ENCODE measurements around the gene CRYBG2.
"Not testable (repeated sequence)": the region's sequence is repeated elsewhere in the genome, so short reads cannot be mapped to it uniquely, and the experiment has no call there.

The CRYBG2 gene

DNA sequence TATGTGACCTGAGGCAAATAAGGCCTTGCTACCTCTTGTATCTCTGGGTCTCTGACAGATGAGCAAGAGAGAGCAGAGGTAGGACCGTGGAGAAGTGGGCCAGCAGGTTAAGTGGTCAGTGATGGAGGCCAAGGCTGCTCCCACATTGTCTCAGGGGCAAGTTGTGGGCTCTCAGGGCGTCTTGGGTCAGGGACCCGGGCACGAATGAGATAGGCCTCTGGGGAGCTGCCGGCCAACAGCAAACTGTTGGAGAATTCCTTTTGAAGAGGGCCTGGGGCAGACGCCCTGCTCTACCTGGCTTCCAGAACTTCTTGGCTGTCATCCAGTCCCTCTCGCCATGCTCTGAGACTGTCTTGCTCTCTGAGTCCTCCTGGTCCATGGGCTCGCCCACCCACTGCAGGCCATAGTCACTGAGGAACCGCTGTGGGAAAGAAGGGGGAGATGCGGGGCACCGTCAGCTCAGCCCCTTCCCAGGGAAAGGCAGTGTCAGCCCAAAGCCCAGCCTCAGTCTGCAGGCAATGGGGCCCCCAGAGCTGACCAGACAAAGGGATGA lies 59.9 kb downstream of the CRYBG2 start:
- Histone ChIP-seq H3K9me3 (ENCODE audit: insufficient read depth, low read length, severe bottlenecking) (no peaks in the 10 kb centered on the region), H4K20me1 (ENCODE audit: insufficient read depth, low read length) (no peaks in the 10 kb centered on the region), H3K4me3 (ENCODE audit: low read depth in 1 of 2, low read length in 2 of 2) (no peak overlapping the region), H3K4me2 (ENCODE audit: insufficient read depth, low read length) (no peak overlapping the region), H2AFZ (ENCODE audit: low read depth, low read length) (no peak overlapping the region), H3K4me1 (ENCODE audit: insufficient read depth, low read length) (peaks cover 32% of the 10 kb centered on the region), H3K27me3 (ENCODE audit: insufficient read depth, low read length, poor library complexity) (no peaks in the 10 kb centered on the region), H3K79me2 (ENCODE audit: insufficient read depth, low read length) (no peaks in the 10 kb centered on the region), H3K9ac (ENCODE audit: low read depth, low read length) (no peak overlapping the region), H3K36me3 (ENCODE audit: insufficient read depth, low read length) (no peaks in the 10 kb centered on the region), H3K27ac (ENCODE audit: low read length) (no peak overlapping the region)
- no peak for DNase-seq
- ATAC-seq (ENCODE audit: insufficient read depth, low read depth), result no peak
- TF ChIP-seq, protein P1, sequence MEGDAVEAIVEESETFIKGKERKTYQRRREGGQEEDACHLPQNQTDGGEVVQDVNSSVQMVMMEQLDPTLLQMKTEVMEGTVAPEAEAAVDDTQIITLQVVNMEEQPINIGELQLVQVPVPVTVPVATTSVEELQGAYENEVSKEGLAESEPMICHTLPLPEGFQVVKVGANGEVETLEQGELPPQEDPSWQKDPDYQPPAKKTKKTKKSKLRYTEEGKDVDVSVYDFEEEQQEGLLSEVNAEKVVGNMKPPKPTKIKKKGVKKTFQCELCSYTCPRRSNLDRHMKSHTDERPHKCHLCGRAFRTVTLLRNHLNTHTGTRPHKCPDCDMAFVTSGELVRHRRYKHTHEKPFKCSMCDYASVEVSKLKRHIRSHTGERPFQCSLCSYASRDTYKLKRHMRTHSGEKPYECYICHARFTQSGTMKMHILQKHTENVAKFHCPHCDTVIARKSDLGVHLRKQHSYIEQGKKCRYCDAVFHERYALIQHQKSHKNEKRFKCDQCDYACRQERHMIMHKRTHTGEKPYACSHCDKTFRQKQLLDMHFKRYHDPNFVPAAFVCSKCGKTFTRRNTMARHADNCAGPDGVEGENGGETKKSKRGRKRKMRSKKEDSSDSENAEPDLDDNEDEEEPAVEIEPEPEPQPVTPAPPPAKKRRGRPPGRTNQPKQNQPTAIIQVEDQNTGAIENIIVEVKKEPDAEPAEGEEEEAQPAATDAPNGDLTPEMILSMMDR (IDR thresholded peaks at IDR 0.05; ENCODE audit: borderline replicate concordance, extremely low read depth, low read length, poor library complexity, severe bottlenecking), result no peak
- no peak for TF ChIP-seq EZH2 (IDR thresholded peaks at IDR 0.05; ENCODE audit: borderline replicate concordance, low read depth, low read length, severe bottlenecking)

DNA sequence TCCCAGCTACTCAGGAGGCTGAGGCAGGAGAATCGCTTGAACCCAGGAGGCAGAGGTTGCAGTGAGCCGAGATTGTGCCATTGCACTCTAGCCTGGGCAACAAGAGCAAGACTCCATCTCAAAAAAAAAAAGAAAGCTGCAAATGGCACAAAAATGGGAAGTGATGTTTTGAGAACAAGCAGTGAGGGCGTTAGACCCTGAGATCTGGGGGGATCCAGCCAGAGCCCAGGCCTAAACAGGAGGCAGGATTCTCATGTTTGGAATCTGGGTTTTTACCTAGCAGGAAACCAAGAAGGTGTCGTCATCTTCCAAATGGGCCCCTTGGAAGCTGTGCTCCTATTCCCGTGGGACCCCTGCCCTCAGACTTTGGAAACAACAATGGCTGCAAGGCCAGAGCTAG lies 61.2 kb downstream of the CRYBG2 start:
- H4K20me1 ChIP-seq (ENCODE audit: insufficient read depth, low read length); H3K27ac ChIP-seq (ENCODE audit: low read length); H3K9ac ChIP-seq (ENCODE audit: low read depth, low read length); DNase-seq; H3K36me3 ChIP-seq (ENCODE audit: insufficient read depth, low read length); ATAC-seq (ENCODE audit: insufficient read depth, low read depth); H2AFZ ChIP-seq (ENCODE audit: low read depth, low read length); H3K9me3 ChIP-seq (ENCODE audit: insufficient read depth, low read length, severe bottlenecking); H3K27me3 ChIP-seq (ENCODE audit: insufficient read depth, low read length, poor library complexity); H3K4me3 ChIP-seq (ENCODE audit: low read depth in 1 of 2, low read length in 2 of 2); H3K79me2 ChIP-seq (ENCODE audit: insufficient read depth, low read length); H3K4me2 ChIP-seq (ENCODE audit: insufficient read depth, low read length): not testable (repeated sequence)
- H3K4me1 ChIP-seq (ENCODE audit: insufficient read depth, low read length), result peaks cover 44% of the 10 kb centered on the region

DNA sequence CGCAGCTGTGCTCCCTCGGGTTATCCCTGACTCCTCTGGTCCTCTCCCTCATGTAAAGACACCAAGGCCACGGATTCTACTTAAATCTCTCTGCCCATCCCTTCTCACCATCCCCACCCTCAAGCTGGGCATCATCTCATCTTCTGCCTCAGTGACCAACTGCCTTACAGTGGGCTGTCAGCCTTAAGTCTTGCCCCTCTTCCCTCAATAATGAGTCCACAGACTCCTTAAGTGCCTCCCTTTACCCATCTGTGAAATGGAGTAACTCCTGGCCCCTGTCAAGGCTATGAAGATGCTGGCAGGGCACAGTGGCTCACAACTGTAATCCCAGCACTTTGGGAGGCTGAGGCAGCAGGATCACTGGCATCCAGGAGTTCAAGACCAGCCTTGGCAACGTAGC lies 62.0 kb downstream of the CRYBG2 start:
- no peak for TF ChIP-seq EZH2 (IDR thresholded peaks at IDR 0.05; ENCODE audit: borderline replicate concordance, low read depth, low read length, severe bottlenecking)
- TF ChIP-seq, protein P1 (IDR thresholded peaks at IDR 0.05; ENCODE audit: borderline replicate concordance, extremely low read depth, low read length, poor library complexity, severe bottlenecking), result no peak
- no peak overlapping the region for H3K4me3 ChIP-seq (ENCODE audit: low read depth in 1 of 2, low read length in 2 of 2)
- H2AFZ ChIP-seq (ENCODE audit: low read depth, low read length), result no peak overlapping the region
- H3K36me3 ChIP-seq (ENCODE audit: insufficient read depth, low read length), result no peaks in the 10 kb centered on the region
- no peaks in the 10 kb centered on the region for H3K79me2 ChIP-seq (ENCODE audit: insufficient read depth, low read length)
- H3K27ac ChIP-seq (ENCODE audit: low read length), result 0 out of 2 replicates have a peak overlapping the region, but pooled peaks have one; percentile 93
- no peak for ATAC-seq (ENCODE audit: insufficient read depth, low read depth)
- DNase-seq, result no peak
- H3K4me2 ChIP-seq (ENCODE audit: insufficient read depth, low read length), result no peak overlapping the region
- H3K4me1 ChIP-seq (ENCODE audit: insufficient read depth, low read length), result peaks cover 52% of the 10 kb centered on the region
- no peak overlapping the region for H3K9ac ChIP-seq (ENCODE audit: low read depth, low read length)
- no peaks in the 10 kb centered on the region for H4K20me1 ChIP-seq (ENCODE audit: insufficient read depth, low read length)
- H3K9me3 ChIP-seq (ENCODE audit: insufficient read depth, low read length, severe bottlenecking), result no peaks in the 10 kb centered on the region
- no peaks in the 10 kb centered on the region for H3K27me3 ChIP-seq (ENCODE audit: insufficient read depth, low read length, poor library complexity)

DNA sequence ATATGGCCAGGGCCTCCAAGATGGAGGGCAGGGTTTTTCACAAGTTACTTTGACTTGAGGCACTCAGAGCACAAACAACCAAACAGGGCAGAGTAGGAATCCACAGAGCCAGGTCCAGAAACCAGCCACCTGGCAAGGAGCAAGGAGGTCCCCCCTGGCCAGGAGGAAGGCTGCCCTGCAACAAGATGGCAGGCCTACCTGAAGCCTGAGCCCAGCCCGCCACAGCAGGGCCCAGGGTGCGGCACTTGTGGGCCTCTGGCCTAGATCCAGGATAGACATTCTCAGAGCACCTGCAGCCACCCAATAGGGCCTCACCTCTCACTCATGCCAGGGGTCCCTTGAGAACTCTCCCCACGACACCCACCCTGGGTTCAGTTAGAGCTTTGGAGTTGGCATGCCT lies 62.5 kb downstream of the CRYBG2 start:
- Histone ChIP-seq H3K79me2 (ENCODE audit: insufficient read depth, low read length) (no peaks in the 10 kb centered on the region), H3K4me1 (ENCODE audit: insufficient read depth, low read length) (peaks cover 57% of the 10 kb centered on the region), H3K9me3 (ENCODE audit: insufficient read depth, low read length, severe bottlenecking) (no peaks in the 10 kb centered on the region), H3K27me3 (ENCODE audit: insufficient read depth, low read length, poor library complexity) (no peaks in the 10 kb centered on the region), H4K20me1 (ENCODE audit: insufficient read depth, low read length) (no peaks in the 10 kb centered on the region), H3K27ac (ENCODE audit: low read length) (peak overlapping the region; percentile 93), H3K36me3 (ENCODE audit: insufficient read depth, low read length) (no peaks in the 10 kb centered on the region), H2AFZ (ENCODE audit: low read depth, low read length) (no peak overlapping the region), H3K9ac (ENCODE audit: low read depth, low read length) (0 out of 2 replicates have a peak overlapping the region, but pooled peaks have one; percentile 45), H3K4me3 (ENCODE audit: low read depth in 1 of 2, low read length in 2 of 2) (no peak overlapping the region), H3K4me2 (ENCODE audit: insufficient read depth, low read length) (no peak overlapping the region)
- ATAC-seq (ENCODE audit: insufficient read depth, low read depth) (no peak), DNase-seq (no peak)
- TF ChIP-seq EZH2 (IDR thresholded peaks at IDR 0.05; ENCODE audit: borderline replicate concordance, low read depth, low read length, severe bottlenecking), result no peak
- TF ChIP-seq, protein P1 (IDR thresholded peaks at IDR 0.05; ENCODE audit: borderline replicate concordance, extremely low read depth, low read length, poor library complexity, severe bottlenecking), result no peak
